VCaP (cell line): ENCODE measurements around the gene DSTYK.

Experiments used
- H3K27ac ChIP-seq: fragments of 450-650 bp; 2 replicates; pipeline ENCODE4 v1.5.1; 2017
- CTCF ChIP-seq: fragments of 450-650 bp; conservative IDR thresholded peaks from 2 replicates; pipeline ENCODE4 v1.5.1; 2017; ENCODE audit warnings: mild to moderate bottlenecking, moderate library complexity

DSTYK gene

DNA sequence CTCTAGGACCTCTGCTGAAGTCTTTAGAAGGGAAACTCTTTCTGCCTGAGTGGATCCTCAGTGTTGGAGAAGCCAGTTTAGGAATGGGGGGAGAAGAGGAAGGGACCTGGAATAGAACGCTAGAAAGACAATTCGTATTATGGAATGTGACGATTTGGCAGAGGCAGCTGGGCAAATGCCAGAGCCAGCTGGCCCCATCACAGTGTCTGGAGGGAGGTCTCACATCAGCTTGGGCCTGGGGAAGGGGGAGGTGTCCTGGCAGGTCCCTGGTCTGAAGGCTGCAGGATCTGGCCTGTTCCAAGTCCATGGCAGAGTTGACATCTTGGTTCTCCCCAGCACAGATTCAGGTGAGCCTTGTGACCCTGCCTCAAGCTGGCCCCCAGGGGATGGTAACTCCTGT, 27.6 kb upstream of the DSTYK start:
- no peak for TF ChIP-seq CTCF
- H3K27ac ChIP-seq = no peak overlapping the region

DNA sequence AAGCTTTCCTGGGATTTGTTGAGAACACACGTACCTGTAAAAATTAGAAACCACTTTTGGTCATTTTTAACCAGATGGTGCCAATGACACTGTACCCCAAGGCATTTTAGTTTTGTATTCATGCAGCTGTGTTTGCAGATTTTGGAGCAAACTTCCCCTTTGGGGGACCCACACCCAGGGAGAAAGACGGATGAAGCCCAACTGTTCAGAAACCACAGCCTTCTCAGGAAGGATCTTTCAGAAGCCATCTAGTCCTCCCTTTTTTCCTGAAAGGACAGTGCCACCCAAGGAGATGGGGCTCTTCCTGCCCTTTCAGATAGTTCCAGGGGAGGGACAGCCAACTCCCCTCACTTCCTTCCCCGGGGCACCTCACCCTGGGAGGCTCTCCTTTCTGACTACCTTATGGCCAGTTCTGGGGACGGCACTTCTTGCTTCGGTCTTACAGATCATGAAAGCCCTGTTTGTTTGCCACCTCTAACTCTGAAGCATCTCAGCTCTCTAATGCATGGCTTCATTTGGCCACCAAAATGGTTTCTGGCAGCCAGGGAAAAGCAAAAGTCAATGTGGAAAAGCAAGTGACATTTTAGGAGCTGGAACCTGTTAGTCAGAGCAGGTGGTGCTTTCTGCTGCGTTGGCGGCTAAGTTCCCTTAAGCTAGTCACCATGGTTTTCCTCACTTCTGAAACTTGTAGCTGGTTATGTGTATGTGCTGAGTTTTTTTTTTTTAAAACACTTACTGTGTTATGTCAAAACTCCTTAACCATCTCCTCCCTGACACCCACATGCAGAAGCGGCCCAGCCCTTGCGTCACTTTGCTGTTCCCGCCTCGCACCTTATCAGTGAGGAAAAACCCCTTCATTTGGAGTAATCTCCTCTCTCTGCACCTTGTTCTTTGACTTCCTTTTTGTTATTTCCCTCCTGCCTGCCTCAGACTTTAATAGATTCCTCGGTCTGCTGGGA, 26.3 kb upstream of the DSTYK start:
- H3K27ac ChIP-seq = no peak overlapping the region

GRCh38 chr1:205236951-205237475, 25.5 kb upstream of the DSTYK start:
- TF ChIP-seq CTCF = no peak
- no peak overlapping the region for H3K27ac ChIP-seq

More for the DNA sequence above, 26.3 kb upstream of the DSTYK start:
- TF ChIP-seq CTCF = no peak

DNA sequence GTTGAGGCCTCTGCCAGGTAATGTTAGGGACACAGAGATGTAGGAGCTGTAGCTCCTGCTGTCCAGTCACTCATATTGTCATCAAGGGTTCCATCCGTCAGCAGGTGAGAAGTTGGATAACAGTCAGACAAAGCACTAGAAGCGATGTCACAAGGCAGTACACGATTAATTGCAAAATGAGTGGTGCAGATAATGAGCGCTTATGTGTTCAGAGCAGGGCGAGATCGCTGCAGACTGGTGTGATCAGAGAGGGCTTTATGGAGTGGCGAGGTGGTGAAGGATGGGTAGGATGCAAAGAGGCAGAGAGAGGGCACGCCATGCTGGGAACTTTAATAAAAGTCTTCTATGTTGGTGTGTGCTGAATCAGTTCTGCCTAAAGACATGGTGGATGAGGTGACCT, 25.0 kb upstream of the DSTYK start:
- TF ChIP-seq CTCF = no peak
- H3K27ac ChIP-seq = no peak overlapping the region

GRCh38 chr1:205235951-205236350, 24.4 kb upstream of the DSTYK start:
- no peak for TF ChIP-seq CTCF
- H3K27ac ChIP-seq = peak overlapping the region; percentile 50; the same call in 1 of the 2 replicates

DNA sequence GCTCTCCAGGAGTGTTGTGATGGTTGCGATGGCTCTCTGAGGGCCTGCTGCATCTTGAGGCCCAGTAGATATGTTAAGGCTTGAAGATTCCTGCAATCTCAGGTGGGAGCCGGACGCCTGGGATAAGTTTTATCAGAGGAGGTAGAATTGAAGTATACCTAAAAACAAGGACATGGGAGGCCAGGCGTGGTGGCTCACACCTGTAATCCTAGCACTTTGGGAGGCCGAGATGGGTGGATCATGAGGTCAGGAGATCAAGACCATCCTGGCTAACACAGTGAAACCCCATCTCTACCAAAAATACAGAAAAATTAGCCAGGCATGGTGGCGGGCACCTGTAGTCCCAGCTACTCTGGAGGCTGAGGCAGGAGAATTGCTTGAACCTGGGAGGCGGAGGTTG, 22.5 kb upstream of the DSTYK start:
- H3K27ac ChIP-seq = peak overlapping the region; percentile 50; the same call in 1 of the 2 replicates

DNA sequence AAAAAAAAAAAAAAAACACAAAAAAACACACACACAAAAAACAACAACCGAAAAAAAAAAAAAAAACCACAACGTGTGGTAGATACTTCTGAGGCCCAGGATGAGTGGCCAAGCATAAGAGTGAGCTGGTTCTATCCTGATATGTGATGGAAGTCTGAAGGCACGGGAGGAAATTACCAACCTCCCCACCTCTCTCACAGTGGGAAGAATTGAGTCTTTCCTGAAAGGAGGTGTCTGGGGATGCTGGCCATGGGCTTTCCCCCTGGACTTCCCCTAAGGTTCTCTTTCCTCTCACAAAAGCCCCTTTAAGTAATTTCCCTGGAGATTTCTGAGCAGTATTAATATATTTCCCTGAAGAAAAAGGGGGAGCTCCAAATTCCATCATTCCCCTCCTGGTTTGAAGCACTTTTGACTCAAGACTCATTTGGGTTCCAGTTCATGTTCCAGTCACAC, 21.5 kb upstream of the DSTYK start:
- no peak overlapping the region for H3K27ac ChIP-seq
- TF ChIP-seq CTCF = no peak
